Cerebellar cortex (tissue), 1 donor: Measurements from ENCODE around the gene SOHLH2.

Source experiments
- DNase-seq: peaks from one replicate; pipeline ENCODE4 v3.0.0-alpha.2; 2015; ENCODE audit warnings: low spot score

The SOHLH2 gene

DNA sequence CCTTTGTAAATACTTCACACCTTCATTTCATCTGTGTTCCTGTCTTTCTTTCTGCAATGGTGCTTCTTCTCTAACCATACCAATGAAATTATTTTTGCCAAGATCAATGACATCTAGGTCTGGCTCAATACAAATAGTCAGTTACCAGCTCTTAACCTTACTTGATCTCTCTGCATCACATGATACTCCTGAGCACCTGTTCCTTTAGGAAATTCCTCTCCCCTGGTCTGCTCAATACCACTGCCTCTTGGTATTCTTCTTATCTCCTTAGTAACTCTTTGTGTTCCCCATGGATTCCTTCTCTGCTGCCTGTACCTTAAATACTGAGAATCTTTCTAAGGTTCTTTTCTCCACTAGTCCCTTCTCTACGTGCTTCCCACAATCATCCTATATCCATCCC lies 25.9 kb downstream of the SOHLH2 start:
- no peak for DNase-seq

DNA sequence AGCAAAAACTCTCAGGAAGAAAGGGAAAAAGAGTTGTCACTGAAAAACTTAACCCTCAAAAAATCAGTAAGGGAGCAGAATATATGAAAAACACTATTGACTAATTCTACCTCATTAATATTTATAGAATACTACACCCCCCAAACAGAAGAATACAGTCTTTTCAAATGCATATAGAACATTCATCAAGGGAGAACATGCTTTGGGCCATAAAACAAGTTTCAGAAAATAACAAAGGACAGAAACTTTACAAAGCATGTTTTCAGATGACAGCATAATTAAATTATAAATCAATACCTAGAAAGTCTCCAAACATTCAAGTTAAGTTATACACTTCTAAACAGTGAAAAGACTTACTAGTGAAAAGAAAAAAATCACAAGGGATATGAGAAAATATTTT lies 30.5 kb downstream of the SOHLH2 start:
- no peak for DNase-seq

DNA sequence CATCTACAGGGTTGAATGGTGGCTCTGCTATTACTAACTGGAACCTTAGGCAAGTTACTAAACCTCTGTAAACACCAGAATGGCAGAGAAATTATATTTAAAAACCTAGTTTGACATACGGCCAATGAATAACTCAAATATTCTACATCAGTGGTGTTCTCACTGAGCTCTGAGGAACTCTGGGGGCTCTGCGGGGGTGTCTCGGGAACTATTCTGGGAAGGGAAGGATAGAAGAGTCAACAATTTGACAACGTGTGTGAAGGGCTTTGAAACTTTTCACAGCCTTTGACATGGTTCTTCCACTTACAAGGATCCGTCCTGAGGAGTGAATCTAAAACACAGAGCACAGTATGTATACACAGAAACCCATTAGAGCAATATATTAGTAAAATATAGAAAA lies 38.7 kb downstream of the SOHLH2 start:
- DNase-seq = no peak

DNA sequence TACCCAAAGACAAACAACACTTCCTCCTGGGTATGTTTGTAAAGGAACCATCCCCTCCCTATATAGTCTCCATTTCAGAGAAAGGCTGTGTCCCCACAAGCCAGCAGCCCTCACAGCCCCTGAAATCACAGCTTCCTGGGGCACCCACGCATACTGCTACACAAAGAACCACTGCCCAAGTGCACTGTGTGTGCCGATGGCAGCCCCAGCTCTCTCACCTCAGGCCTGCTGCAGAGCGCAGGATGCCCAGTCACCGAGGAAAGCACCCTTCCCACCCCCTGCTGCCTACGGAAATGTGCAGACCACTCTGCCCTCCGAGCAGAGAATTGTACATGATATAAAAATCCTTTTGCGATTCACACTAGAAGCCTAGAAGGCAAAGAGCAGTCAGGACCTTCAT lies 39.4 kb downstream of the SOHLH2 start:
- no peak for DNase-seq

DNA sequence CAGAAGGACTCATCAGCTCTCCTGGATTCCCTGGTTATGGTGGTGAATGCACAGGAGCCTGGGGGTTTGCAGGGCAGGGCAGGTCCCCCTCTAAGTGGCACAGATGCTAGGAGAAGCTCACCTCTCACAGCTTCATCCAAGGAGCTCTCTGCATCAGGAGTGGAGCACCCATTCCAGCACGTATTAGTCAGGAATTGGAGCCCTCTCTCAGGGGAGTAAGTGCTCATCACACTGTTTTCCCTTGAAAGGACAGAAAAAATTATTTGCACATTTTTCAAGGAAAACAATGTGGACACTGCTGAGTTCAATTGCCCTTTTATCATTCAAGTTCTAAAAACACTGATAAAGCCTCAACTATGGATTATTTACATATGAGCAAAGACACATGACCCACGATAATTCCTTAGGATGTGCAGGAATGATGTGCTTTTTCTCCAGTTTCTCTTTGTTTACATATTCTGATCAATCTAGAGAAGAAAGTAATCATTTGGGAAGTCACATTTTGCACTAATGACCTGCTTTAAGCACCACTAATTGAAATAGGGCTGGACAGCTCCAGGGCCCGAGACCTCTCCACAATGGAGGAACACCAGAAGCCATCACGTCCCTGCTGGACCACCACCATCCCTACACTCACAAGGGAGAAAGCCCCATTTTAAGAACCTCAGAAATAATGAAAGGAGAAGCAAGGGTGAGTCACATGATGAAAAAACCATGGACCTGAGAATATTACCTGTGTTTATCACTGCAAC lies 40.6 kb downstream of the SOHLH2 start:
- DNase-seq = no peak

DNA sequence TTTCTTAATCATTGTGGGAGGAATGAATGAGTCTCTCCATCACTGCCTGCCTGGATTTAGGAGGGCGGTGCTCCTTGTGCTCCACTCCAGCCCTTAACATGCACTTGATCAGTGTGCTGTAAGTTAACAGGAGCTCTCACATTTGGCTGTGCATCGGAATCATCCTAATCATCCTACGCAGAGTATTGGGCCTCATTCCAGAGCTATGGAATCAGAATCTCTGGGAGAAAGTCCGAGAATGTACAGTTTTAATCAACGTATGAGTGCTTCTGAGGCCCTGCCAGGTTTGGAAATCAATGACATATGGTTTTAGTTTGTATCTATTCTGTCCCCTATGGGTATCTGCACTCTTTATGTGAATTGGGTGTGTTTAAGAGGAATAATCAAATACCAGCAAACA lies 48.3 kb downstream of the SOHLH2 start:
- DNase-seq = no peak

DNA sequence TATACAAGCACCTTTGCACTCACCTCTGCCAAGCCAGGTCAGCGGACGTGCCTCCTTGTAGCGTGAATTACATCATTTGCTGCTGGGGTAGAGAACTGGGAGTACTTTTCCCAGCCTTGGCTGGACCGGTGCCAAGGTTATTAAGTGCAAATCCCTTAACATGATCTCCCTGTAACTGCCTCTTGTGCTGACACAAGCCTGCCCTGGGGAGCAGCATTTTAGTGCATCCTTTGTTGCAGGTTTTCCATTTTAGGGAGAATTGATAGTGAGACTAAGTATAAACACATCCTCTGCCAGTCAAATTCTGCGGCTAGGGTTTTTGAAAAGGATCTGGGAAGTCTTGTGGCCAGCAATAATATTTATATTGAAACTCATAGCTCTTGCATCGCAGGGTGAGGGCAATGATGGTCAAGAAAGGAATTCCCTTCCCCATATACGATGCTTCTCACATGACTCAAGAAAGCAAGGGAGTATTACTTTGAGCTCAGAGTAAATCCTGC lies 50.5 kb downstream of the SOHLH2 start:
- no peak for DNase-seq

DNA sequence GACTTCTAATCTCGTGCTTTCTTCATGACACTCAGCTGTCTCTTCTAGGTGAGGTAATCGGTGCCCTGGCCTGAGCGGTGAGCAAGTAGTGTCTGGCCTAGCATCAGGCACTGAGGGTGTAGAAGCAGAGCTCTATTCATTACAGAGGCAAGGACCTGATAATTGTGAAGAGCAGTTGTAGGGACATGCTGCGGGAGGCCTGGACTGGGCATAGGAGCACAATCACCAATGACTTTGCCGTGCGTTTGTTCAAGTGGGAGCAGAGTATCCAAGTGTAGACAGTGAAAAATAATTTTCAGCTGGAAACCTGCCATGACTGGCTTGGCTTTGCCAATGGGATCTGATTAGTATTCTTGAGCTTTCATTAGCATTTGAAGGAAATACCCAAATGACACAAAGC lies 51.1 kb downstream of the SOHLH2 start:
- no peak for DNase-seq

DNA sequence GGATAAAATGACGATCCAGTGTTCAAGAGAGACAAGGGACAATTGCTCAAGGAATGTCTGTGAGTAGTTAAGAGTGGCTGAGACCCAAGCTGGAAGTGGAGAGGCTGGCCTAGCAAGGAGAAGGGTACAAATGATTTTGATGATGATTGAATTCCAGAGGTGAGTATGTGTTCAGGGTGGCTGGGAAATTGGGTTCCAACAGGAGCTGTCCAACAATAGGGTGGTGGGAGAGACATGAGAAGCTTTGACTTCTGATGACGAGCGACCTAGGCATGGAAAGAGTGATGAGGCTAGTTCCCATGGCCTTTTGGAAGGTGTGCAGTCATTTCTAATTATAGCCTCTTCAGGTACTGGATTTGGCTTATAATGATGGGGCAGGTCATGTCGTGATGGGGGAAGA lies 54.1 kb downstream of the SOHLH2 start:
- no peak for DNase-seq

DNA sequence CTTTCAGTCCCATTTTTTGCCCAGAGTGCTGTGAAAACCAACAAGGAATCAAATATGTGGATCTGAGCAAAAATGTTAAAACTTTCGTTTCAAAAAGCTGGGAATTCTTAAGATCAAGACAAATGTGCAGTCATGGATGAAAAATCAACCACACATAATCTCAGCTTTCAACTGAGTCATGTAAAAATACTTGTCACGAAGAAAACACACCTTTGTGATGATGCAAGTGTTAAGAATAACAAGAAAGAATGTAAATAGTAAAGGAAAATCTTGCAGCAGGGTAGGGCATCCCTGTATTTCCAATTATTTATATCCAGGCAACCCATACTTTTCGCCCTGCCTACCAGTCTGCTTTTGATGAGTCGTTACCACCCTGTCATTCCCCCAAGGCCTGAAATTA lies 55.7 kb downstream of the SOHLH2 start:
- DNase-seq = no peak

DNA sequence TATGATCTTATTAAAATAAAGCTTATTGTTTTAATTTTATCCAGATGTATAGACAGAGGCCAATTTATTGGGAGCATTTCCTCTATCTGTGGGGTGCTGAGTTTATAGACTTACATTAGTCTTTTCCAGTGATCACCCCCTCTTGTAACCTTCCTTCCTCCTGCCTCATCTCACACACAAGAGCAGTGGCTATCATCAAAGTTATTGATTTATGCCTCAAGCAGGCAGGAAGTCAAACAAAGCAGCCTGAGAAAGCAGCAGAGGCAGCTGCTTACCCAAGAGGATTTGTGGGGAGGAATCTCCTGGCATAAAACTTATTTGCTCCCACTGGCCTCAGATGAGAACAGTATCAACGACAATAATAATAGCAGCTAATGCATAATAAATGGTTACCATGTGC lies 56.9 kb downstream of the SOHLH2 start:
- DNase-seq = no peak

DNA sequence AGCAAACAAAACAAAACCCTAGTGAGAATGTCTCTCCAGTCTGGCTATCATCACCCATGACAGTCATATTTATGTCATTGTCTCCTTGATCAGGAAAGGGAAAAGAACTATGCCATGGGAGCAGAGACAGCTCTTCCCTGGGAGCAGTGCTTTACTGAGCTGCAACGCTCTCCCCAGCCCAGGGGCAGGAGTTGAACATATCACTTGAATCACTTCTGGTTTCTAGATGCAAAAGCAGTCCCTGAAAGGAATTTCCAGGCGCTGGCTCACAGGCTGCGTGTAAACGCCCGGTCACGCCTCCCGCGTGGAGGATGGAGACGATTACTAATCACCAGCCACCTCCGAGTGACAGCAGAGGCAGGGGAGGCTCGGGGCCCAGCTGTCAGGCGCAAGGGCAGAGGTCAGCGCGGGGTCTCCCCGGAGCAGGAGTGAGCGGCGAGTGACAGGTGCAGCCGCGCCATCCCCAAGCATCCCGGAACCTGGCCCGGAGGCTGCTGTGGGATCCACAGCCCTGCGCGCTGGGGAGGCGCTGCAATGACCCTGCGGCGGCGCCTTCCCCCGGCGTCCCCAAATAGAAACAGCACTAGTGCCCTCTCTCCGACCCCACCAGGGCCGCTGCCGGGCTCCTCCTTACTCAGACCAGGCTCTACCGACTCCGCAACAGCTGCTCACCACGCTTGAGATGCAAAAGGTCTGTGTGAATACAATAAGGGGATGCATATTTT lies 59.6 kb downstream of the SOHLH2 start:
- no peak for DNase-seq

DNA sequence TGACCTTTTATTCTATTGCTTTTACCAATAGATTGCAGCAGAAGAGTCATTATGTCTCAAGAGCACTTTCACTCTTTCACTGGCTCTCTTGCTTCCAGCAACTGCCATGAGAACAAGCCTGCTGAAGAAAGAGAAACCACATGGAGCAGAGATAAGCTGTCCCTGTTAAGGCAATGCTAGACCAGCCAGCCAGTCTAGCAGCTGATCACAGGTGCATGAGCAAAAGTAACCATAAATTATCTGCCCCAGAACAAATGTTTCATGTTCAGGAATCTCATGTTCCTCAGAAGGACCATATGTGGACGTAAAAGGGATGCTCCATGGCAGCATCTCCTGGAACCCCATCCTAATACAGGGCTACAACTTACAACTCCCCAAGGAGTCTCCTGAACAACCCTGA lies 62.8 kb downstream of the SOHLH2 start:
- DNase-seq = no peak

DNA sequence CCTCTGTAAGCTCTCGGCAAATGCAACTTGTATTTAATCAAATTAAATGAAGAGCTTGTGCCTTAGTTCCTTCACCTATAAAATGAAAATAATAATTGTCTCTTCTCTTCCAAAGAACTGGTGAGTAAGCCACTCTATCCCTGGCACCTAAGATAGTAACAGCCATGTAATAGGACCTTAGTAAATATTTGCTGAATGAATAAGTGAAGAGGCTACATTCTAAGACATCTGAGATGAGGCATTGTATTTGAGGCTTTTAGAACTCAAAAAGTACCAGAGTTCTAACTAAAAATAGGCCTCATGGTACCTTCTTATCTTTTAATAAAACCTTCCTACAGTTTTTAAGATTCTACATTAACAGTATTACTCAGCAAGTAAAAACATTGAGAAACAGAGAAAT lies 65.9 kb downstream of the SOHLH2 start:
- DNase-seq = no peak

DNA sequence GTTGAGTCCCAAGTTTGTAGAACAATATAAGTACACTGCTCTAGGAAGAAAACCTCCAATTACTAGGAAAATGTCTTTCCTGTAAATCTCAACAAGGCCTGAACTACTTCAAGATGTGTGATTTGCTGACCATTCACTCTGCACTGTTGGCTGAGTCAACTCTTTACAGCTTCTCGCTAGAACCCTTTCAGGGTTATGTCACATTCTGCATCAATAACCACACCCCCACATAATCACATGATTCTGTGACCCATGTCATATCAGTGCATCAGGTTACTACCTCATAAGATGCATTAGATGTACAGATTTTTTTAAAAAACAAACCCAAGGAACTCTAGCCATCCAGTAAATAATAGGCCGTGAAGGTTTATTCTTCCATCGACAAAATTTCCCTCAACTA lies 67.0 kb downstream of the SOHLH2 start:
- DNase-seq = no peak

DNA sequence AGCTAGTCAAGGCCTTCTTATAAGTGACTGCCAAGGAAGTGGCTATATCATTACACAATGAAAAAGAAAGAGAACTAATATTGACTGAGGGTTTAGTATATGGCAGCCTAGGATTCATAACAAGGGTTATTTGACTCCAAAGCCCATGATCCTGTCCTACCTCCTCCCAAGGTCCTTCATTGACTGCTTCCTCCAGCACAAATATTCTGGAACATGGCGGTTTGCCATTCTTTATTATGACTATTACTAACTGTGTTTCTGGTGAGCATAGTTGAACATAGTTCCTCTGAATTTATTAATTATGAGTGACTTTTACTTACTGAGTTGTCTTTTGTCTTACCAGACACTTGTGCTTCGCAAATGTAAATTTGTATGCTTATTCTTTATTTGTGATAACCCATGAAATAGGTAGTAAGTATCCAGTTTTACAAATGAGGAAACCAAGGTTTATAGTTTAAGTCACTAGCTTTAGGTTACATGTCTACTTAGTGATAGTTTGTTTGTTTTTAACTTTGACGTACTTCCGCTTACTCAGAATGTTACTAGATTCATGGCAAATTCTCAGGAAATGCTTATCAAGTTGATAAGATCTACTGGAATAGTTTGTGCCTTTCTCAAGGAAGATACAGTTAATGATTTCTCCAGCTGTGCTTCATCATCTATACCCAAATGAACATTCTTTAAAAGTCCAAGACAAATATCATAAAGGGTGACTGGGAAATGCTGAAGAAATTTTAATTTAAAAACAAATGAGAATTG lies 67.7 kb downstream of the SOHLH2 start:
- DNase-seq = no peak

DNA sequence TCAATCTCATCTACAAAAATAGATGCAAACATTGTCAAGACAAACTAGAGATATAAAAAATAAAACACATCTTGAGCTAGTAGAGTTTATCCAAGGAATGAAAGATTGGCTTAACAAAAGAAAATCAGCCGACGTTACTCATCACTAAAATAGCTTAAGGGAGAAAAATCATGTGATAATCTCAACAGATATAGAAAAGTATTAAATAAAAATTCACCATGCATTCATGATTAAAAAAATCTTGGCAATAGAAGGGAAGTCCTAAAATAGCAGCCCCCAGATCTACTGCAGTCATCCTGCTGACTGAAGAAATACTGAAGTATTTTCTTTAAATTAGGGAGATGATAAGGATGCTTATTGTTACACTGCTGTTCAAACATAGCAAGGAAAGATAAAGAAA lies 70.6 kb downstream of the SOHLH2 start:
- DNase-seq = no peak

DNA sequence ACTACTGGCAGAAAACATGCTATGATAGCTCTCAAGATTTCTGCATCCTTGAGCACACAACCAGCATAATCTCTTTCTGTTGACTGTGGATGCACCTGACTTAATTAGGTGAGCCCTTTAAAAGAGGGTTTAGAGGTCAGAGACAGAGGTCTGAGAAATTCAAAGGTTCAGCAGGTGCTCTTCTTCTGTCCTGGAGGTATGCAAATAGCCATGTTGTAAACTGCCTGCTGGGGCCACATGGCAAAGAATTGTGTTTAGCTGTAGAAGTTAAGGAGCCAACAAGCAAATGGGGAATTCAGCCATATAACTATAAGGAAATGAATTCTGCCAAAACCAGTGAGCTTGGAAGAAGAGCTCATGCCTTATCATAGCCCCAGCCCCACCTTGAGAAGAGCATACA lies 71.6 kb downstream of the SOHLH2 start:
- DNase-seq = no peak

DNA sequence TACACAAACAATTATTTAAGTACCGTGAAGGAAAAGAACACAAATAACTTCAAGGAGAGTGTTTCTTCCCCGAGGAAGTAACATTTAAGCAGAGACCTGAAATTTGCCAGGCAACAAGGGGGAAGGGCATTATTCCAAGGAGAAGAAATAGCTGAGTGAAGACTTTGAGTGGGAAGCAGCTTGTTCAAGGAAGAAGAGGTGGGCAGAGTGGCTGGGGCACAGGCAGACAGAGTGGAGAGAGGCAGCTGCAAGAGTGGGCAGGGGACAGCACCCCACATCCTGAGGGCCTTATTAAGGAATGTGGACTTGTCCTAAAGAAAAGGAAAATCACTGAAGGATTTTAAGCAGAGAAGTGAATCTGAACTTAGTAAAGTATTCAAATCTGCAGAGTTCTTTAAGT lies 78.5 kb downstream of the SOHLH2 start:
- no peak for DNase-seq

DNA sequence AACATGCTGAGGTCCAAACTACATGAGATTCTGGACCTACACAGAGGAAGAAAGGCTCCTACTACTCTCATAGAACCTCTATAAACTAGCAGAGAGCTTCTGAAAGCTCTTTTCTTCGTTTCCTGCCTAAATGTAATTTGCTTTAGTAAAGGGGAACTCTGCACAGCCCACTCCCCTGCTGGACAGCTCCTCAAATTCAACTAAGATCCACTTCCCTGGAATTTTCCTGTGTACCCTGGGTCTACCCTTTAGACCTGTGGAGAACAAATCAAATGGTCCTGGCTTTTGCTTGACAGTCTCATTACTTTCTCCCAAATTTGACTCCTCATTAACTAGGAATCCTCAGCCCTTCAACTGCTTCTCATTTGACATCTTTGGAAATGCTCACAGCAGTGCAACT lies 79.7 kb downstream of the SOHLH2 start:
- DNase-seq = no peak

DNA sequence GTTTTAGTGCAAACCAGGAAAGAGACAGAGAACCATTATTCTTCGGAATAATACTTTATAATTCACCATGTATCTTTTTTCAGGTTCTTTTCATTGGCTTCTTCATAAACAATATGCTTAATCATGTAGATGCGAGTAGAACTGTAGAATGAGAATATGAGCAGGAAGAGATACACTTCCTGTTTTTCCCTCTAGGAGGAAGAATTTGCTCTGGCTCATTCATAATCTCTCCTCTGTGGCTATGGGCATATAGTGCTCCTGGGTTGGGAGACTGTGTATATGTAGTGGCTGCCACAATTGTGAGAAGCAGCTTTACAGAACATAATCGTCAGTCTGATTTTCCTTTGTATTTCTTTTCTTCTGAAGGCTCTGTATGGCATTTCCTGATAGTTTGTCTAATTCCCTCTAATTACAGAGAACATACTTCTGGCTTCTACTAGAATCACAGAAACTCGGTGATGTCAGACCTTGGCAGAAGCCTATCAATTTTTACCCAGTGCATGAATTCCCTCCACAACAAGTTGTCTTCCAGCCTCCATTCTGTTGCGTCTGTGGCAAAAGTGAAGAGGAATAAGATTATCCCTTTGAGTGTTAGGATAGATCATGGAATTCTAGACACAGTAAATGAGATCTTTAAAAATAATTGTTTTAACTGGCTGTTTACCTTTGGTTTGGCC lies 80.3 kb downstream of the SOHLH2 start:
- DNase-seq = no peak

DNA sequence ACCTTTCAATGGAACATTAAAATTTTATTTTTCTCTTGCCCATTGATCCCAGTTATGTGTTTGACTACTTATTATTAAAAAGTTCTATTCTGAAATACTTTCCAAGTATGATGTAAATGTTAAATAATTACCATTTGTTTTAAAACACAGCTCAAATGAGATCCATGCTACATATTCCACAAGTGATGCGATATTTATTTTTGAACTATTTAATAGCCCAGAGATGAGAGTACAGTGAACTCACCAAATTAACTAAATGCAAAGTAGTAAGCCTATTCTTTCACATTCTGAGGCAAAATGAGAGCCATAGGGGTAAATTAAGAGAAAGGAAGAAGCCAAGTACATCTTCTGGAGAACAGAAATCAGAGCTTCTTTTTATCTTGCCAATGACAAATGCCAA lies 82.0 kb downstream of the SOHLH2 start:
- DNase-seq = no peak

DNA sequence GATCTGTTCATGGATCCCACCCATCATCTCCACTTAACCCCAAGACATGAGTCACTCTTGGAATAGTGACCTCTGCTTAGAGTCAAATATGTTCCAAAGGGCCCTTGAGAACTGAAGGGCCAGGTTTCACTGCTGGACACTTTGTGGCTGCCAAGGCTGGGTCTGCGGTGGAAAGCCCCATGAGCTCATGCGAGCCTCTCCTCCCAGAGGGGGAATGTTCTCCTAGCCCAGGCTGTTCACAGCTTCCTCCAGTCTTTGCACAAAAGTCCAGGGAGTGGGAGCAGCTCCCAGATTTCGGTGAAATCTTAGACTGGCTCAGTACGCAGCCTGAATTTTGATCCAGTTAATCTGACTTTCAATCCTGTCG lies 82.4 kb downstream of the SOHLH2 start:
- no peak for DNase-seq
